GM19397 (cell line): ENCODE data around the gene NIPAL3.
"Not testable (repeated sequence)": the region's sequence is repeated elsewhere in the genome, so short reads cannot be mapped to it uniquely, and the experiment has no call there.

Experiments used
- ATAC-seq: cut with Tn5 transposase; IDR thresholded peaks from one replicate; pipeline ENCODE4 v1.9.1; 2021; ENCODE audit warnings: mild to moderate bottlenecking, moderate library complexity; ENCODE audit not compliant: unreplicated experiment

The NIPAL3 gene

GRCh38 chr1:24420547-24420946 lies 4.9 kb downstream of the NIPAL3 start:
- no peak for ATAC-seq

GRCh38 chr1:24421502-24421901 lies 5.9 kb downstream of the NIPAL3 start:
- no peak for ATAC-seq

GRCh38 chr1:24424207-24424606 lies 8.6 kb downstream of the NIPAL3 start:
- no peak for ATAC-seq

GRCh38 chr1:24424990-24425389 lies 9.4 kb downstream of the NIPAL3 start:
- no peak for ATAC-seq

- no peak for ATAC-seq
Observed at GRCh38 chr1:24425441-24425840, 9.8 kb downstream of the NIPAL3 start.

- no peak for ATAC-seq
Observed at GRCh38 chr1:24425922-24426321, 10.3 kb downstream of the NIPAL3 start.

- no peak for ATAC-seq
Observed at GRCh38 chr1:24426744-24427544, 11.3 kb downstream of the NIPAL3 start.

GRCh38 chr1:24427545-24427862 lies 11.9 kb downstream of the NIPAL3 start:
- no peak for ATAC-seq

GRCh38 chr1:24435782-24436365 lies 20.3 kb downstream of the NIPAL3 start:
- ATAC-seq = no peak

- ATAC-seq = no peak
Observed at GRCh38 chr1:24437631-24438396, 22.2 kb downstream of the NIPAL3 start.

- no peak for ATAC-seq
Observed at GRCh38 chr1:24438423-24438901, 22.9 kb downstream of the NIPAL3 start.

GRCh38 chr1:24440436-24440835 lies 24.8 kb downstream of the NIPAL3 start:
- ATAC-seq = no peak

GRCh38 chr1:24441480-24441879 lies 25.9 kb downstream of the NIPAL3 start:
- ATAC-seq = no peak

GRCh38 chr1:24441996-24442668 lies 26.5 kb downstream of the NIPAL3 start:
- ATAC-seq = no peak

- ATAC-seq = no peak
Observed at GRCh38 chr1:24442764-24443163, 27.2 kb downstream of the NIPAL3 start.

GRCh38 chr1:24443241-24443656 lies 27.6 kb downstream of the NIPAL3 start:
- no peak for ATAC-seq

GRCh38 chr1:24446446-24446845 lies 30.8 kb downstream of the NIPAL3 start:
- ATAC-seq = not testable (repeated sequence)

- no peak for ATAC-seq
Observed at GRCh38 chr1:24450316-24450715, 34.7 kb downstream of the NIPAL3 start.

- no peak for ATAC-seq
Observed at GRCh38 chr1:24450857-24451397, 35.3 kb downstream of the NIPAL3 start.

- ATAC-seq = no peak
Observed at GRCh38 chr1:24451746-24452145, 36.1 kb downstream of the NIPAL3 start.

- ATAC-seq = no peak
Observed at GRCh38 chr1:24452922-24453485, 37.4 kb downstream of the NIPAL3 start.
